BJ (cell line): ENCODE data around the gene MT2A. TPM values are rescaled to one million over a fixed set of nuclear protein-coding genes. Genes with fewer than 3 reads are reported as not detected.
A peak's percentile ranks its signal among the peaks of the same experiment; 100 is the strongest.

Experiments
- CTCF ChIA-PET: fragments of 350-600 bp; formaldehyde crosslinking; extraction: SDS; loops from one replicate; lab custom pipeline; 2021; ENCODE audit warnings: antibody characterized with exemption, inconsistent platforms; lab: Yijun Ruan, JAX
- POLR2A ChIA-PET: fragments of 300-600 bp; sonication (Branson Sonifier 250); formaldehyde crosslinking; extraction: SDS; loops from one replicate; lab custom pipeline; 2021; ENCODE audit warnings: antibody characterized with exemption; lab: Charles Lee
- DNase-seq: peaks from one replicate; pipeline ENCODE4 v3.0.0-alpha.2; 2011; ENCODE audit warnings: low read depth
- H3K27me3 ChIP-seq: 2 replicates; pipeline ENCODE4 v1.6.0; 2011; ENCODE audit warnings: low read length; ENCODE audit not compliant: control insufficient read depth, insufficient read depth
- H3K36me3 ChIP-seq: 2 replicates; pipeline ENCODE4 v1.5.1; 2011; ENCODE audit warnings: low read length; ENCODE audit not compliant: control insufficient read depth, insufficient read depth
- H3K4me3 ChIP-seq: 2 replicates; pipeline ENCODE4 v1.5.1; 2011; ENCODE audit warnings: low read depth, mild to moderate bottlenecking, control low read depth, low read length
- polyA plus RNA-seq: library from polyadenylated mRNA; depleted of rRNA; stranded (reverse); fragments of >200 nt; gene quantifications from 2 replicates; pipeline ENCODE4 v1.2.3, GENCODE V29; 2011; rRNA removed
- TF ChIP-seq, protein P1 (sequence below): IDR thresholded peaks from 2 replicates; pipeline ENCODE4 v1.5.1; 2011; ENCODE audit warnings: low read depth, mild to moderate bottlenecking, control low read depth, inconsistent platforms, low read length, moderate library complexity; ENCODE audit not compliant: insufficient read depth

The MT2A gene
- polyA plus RNA-seq, 1 experiment, result 167 TPM

DNA sequence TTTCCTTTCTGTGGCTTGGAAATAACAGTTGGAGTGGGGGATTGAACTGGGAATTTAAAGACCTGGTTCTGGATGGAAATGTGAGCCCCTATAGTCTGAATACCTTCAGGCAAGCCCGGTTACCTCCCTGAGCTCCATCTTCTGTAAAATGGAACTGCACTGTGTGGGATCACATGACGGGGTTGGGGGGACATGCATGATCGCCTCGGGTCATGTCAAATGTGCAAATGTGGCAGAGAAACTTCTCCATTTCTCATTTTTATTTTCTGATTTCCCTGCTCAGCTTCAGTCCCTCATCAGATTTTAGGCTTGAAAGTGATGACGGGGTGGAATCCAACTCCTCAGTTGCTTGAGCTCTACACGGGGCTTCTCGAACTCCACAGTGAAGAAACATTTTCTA lies 44.8 kb downstream of the MT2A start:
- ChIA-PET POLR2A (no interaction called here), CTCF (interaction anchor here (1.3 kb wide), 1 partner anchor 10 kb away, joined by 3 read pairs; no protein-coding TSS in a partner anchor)
- Histone ChIP-seq H3K4me3 (no peak overlapping the region), H3K27me3 (peaks cover 30% of the 10 kb centered on the region), H3K36me3 (no peaks in the 10 kb centered on the region)
- TF ChIP-seq, protein P1, sequence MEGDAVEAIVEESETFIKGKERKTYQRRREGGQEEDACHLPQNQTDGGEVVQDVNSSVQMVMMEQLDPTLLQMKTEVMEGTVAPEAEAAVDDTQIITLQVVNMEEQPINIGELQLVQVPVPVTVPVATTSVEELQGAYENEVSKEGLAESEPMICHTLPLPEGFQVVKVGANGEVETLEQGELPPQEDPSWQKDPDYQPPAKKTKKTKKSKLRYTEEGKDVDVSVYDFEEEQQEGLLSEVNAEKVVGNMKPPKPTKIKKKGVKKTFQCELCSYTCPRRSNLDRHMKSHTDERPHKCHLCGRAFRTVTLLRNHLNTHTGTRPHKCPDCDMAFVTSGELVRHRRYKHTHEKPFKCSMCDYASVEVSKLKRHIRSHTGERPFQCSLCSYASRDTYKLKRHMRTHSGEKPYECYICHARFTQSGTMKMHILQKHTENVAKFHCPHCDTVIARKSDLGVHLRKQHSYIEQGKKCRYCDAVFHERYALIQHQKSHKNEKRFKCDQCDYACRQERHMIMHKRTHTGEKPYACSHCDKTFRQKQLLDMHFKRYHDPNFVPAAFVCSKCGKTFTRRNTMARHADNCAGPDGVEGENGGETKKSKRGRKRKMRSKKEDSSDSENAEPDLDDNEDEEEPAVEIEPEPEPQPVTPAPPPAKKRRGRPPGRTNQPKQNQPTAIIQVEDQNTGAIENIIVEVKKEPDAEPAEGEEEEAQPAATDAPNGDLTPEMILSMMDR, result no peak
- DNase-seq, result no peak

DNA sequence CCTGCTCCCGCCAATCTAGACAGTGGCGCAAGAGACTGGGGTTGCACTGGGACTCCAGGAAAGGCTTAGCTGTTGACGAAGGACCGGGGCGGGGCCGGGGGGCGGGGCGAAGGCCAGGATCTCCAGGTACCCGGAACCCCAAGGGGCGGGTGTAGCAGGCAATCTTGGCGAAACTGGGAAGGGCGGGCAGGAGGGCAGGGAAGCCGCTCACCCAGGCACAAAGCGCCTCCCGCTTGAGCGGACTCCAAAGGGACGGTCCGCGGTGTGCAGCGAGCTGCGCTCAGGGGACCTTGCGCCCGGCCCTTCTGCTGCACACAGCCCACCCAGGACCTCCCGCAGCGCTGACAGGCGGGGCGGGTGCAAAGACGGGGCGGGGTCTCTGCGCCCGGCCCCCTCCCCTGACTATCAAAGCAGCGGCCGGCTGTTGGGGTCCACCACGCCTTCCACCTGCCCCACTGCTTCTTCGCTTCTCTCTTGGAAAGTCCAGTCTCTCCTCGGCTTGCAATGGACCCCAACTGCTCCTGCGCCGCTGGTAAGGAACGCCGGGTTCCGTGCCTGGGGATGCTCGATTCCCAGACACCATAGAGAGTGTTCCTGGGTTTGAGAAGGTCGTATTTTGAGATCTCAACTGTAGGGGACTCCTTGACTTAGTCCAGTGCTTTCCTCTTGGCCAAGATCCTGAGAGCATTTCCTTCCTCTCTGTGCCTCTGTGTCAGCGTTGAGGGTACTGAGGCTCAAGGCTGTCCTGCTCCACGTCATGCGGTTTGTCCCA lies 49.4 kb downstream of the MT2A start, which contains the start of gene MT1F:
MT1F (plus strand) TSS at position 405 of the 772 bp plus-strand sequence; CDS start at position 505, 100 bp downstream.
- POLR2A ChIA-PET, result interaction anchor here (0.6 kb wide), 2 partner anchors 11 to 50 kb away, joined by 4 to 16 read pairs; no protein-coding TSS in a partner anchor
- Histone ChIP-seq H3K36me3 (no peaks in the 10 kb centered on the region), H3K4me3 (peak within 1 kb of the TSS; percentile 40), H3K27me3 (peaks cover 23% of the 10 kb centered on the region)
- TF ChIP-seq, protein P1, result no peak
- CTCF ChIA-PET, result no interaction called here
- DNase-seq, result no peak

DNA sequence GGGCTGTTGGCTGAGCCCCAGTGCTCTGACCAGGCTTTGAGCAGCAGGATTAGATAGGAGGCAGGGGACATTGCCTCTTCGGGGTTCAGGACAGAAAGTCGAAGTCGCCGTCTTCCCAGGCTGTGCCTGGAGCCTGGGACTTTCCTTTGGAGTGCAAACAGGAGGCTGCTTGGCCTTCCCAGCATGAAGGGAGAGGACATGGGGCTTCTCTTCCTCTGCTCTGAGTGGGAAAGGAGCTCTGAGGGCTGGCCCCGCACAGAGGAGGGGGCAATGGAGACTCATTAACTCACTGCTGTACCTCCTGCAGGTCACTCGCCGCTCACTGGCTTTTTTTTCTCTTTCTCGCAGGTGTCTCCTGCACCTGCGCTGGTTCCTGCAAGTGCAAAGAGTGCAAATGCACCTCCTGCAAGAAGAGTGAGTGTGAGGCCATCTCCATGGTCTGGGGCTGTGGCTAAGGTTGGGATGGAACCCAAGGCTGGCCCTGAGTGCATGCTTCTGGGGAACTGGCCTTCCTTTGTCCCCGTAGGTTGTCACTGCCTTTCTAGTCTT lies 50.0 kb downstream of the MT2A start:
- POLR2A ChIA-PET, result no interaction called here
- H3K36me3 ChIP-seq, result no peaks in the 10 kb centered on the region
- CTCF ChIA-PET, result no interaction called here
- DNase-seq, result no peak
- TF ChIP-seq, protein P1, result no peak
- H3K4me3 ChIP-seq, result peak overlapping the region; percentile 40; the same call in 1 of the 2 replicates
- peaks cover 26% of the 10 kb centered on the region for H3K27me3 ChIP-seq

Other genes starting within 250 kb of the MT2A start
- 90.8 and 130 TPM in 2 replicates for gene AMFR, start 183.0 kb upstream of the MT2A start, polyA plus RNA-seq
- gene NUDT21, start 157.3 kb upstream of the MT2A start, polyA plus RNA-seq, result 78.8 and 109 TPM in 2 replicates
- gene OGFOD1, start 157.0 kb upstream of the MT2A start, polyA plus RNA-seq, result 54.8 and 73.0 TPM in 2 replicates
- 33.8 and 43.1 TPM in 2 replicates for gene BBS2, start 88.6 kb upstream of the MT2A start, polyA plus RNA-seq
- not detected in 2 replicates for gene MT4, start 43.5 kb upstream of the MT2A start, polyA plus RNA-seq
- gene MT3, start 19.1 kb upstream of the MT2A start, polyA plus RNA-seq, result not detected in 2 replicates
- 147 and 188 TPM in 2 replicates for gene MT1E, start 17.2 kb downstream of the MT2A start, polyA plus RNA-seq
- 0.67 and 0.94 TPM in 2 replicates for gene MT1M, start 24.1 kb downstream of the MT2A start, polyA plus RNA-seq
- 0.82 TPM in 1 of 2 replicates, not detected in the other for gene MT1A, start 30.1 kb downstream of the MT2A start, polyA plus RNA-seq
- gene MT1B, start 43.3 kb downstream of the MT2A start, polyA plus RNA-seq, result not detected in 2 replicates
- 7.8 and 11.3 TPM in 2 replicates for gene MT1F, start 49.4 kb downstream of the MT2A start, polyA plus RNA-seq
- 2.4 and 2.9 TPM in 2 replicates for gene MT1G, start 59.5 kb downstream of the MT2A start, polyA plus RNA-seq
- not detected in 2 replicates for gene MT1H, start 61.2 kb downstream of the MT2A start, polyA plus RNA-seq
- 55.5 and 60.2 TPM in 2 replicates for gene MT1X, start 73.9 kb downstream of the MT2A start, polyA plus RNA-seq
- 51.8 and 61.2 TPM in 2 replicates for gene NUP93, start 121.5 kb downstream of the MT2A start, polyA plus RNA-seq